ENCODE measurements around the gene PCSK7. TPM values are rescaled to one million over a fixed set of nuclear protein-coding genes. Genes with fewer than 3 reads are reported as not detected.
A peak's percentile ranks its signal among the peaks of the same experiment; 100 is the strongest.

The PCSK7 gene
- polyA plus RNA-seq, 1 donor (not counting 4 experiments of a cell fraction or from before 2014, with no cell fraction given): 32.9 TPM

DNA sequence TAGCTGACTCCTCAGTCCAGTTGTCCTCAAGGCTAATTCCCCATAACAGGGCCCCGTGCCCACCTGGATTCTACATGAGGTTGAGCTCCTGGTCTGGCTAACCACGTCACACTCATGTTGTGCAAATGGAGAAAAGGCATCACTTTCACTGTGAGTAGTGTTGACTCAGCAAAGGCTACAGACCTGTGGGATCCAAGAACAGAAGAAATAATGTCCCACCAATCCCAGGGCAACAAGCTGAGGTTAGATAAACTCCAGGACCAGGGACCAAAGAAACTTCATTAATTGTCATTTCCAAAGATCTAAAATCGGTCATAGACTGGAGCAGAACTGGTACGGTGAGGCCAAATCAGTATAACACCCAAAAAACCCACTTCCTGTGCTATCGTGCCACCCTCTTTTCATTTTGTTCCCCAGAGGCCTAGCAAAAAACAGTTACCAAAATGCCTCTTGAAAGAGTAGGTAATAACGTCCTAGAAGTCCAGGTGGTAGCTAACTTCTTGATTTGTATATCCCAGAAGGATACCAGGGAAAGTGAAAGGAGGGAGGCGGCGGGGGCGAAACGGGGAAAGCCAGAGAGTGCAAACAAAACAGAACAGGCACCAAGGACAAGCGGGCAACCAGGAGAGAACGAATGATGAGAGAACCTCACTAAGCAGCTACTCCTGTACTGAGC is 1.4 kb downstream of the PCSK7 start:
- FAIRE-seq (peak; percentile 20), DNase-seq (ENCODE audit: low read depth, low spot score) (no peak)
- H3K36me3 ChIP-seq (ENCODE audit: control insufficient read depth in 2 of 2, extremely low read depth in 1 of 2, insufficient read depth in 2 of 2, low read length in 2 of 2): peaks cover 22 to 40% of the 10 kb centered on the region in 2 experiments
- H3K9me1 ChIP-seq (ENCODE audit: control insufficient read depth, extremely low read depth, insufficient read depth, low read length): no peaks in the 10 kb centered on the region
- peak overlapping the region; percentile 83 to 97 (median 86) for H3K4me3 ChIP-seq (ENCODE audit: control insufficient read depth in 2 of 3, extremely low read depth in 1 of 3, insufficient read depth in 2 of 3, low read depth in 1 of 3, low read length in 3 of 3)
- H3K9ac ChIP-seq (ENCODE audit: control insufficient read depth, extremely low read depth, insufficient read depth, low read length): peak overlapping the region; percentile 83
- TF ChIP-seq, protein P1, sequence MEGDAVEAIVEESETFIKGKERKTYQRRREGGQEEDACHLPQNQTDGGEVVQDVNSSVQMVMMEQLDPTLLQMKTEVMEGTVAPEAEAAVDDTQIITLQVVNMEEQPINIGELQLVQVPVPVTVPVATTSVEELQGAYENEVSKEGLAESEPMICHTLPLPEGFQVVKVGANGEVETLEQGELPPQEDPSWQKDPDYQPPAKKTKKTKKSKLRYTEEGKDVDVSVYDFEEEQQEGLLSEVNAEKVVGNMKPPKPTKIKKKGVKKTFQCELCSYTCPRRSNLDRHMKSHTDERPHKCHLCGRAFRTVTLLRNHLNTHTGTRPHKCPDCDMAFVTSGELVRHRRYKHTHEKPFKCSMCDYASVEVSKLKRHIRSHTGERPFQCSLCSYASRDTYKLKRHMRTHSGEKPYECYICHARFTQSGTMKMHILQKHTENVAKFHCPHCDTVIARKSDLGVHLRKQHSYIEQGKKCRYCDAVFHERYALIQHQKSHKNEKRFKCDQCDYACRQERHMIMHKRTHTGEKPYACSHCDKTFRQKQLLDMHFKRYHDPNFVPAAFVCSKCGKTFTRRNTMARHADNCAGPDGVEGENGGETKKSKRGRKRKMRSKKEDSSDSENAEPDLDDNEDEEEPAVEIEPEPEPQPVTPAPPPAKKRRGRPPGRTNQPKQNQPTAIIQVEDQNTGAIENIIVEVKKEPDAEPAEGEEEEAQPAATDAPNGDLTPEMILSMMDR (optimal IDR thresholded peaks at IDR 0.05 in 1 of 3, IDR thresholded peaks at IDR 0.05 in 1 of 3, conservative IDR thresholded peaks at IDR 0.05 in 1 of 3; ENCODE audit: extremely low read depth in 1 of 3, insufficient read depth in 2 of 3, low read length in 3 of 3): no peak
- TF ChIP-seq EZH2 (IDR thresholded peaks at IDR 0.05; ENCODE audit: low read length): no peak
- no peaks in the 10 kb centered on the region for H3K9me3 ChIP-seq (ENCODE audit: control insufficient read depth, low read depth, low read length)
- H3K4me2 ChIP-seq (ENCODE audit: control insufficient read depth, extremely low read depth, insufficient read depth, low read depth, low read length): peak overlapping the region; percentile 82
- no peak overlapping the region for H2AFZ ChIP-seq (ENCODE audit: control insufficient read depth, low read length)
- H4K20me1 ChIP-seq (ENCODE audit: control insufficient read depth, extremely low read depth, insufficient read depth, low read length): no peaks in the 10 kb centered on the region
- H3K4me1 ChIP-seq (ENCODE audit: control insufficient read depth, extremely low read depth, insufficient read depth, low read length): peaks cover 20% of the 10 kb centered on the region
- dilution Hi-C loops (cut with MboI; ENCODE audit: extremely low pct_ligation_motif_present, low sequenced_read_pairs): no loop called here
- H3K79me2 ChIP-seq (ENCODE audit: control insufficient read depth, insufficient read depth, low read length): peaks cover 43% of the 10 kb centered on the region
- H3K27me3 ChIP-seq (ENCODE audit: control insufficient read depth, extremely low read depth, insufficient read depth, low read length): no peaks in the 10 kb centered on the region
- peak overlapping the region; percentile 86 for H3K27ac ChIP-seq (ENCODE audit: control insufficient read depth, insufficient read depth, low read length)

DNA sequence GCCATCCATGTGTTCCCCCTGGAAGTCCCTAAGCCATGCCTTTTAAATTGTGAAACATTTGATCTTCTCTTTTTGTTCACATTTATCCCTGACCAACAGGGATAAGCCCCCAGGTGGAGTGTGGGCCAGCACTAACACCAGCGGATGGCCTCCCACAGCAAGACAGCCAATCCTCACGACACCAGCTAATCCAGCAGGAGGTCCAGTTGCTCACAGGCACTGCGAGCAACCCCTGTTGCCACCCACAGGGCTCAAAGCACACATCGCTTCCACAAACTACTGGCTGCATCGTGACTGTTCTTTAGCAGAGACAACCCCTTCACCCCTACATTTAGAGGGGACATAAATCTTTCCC is 2.0 kb downstream of the PCSK7 start:
- no peak overlapping the region for H3K4me2 ChIP-seq (ENCODE audit: control insufficient read depth, extremely low read depth, insufficient read depth, low read depth, low read length)
- H3K36me3 ChIP-seq (ENCODE audit: control insufficient read depth in 2 of 2, extremely low read depth in 1 of 2, insufficient read depth in 2 of 2, low read length in 2 of 2): peaks cover 23 to 42% of the 10 kb centered on the region in 2 experiments
- no peak for DNase-seq (ENCODE audit: low read depth, low spot score)

More for the DNA sequence above, 2.0 kb downstream of the PCSK7 start:
- FAIRE-seq: no peak
- H3K9me3 ChIP-seq (ENCODE audit: control insufficient read depth, low read depth, low read length): no peaks in the 10 kb centered on the region
- no peaks in the 10 kb centered on the region for H3K9me1 ChIP-seq (ENCODE audit: control insufficient read depth, extremely low read depth, insufficient read depth, low read length)
- H3K27me3 ChIP-seq (ENCODE audit: control insufficient read depth, extremely low read depth, insufficient read depth, low read length): no peaks in the 10 kb centered on the region
- dilution Hi-C loops (cut with MboI; ENCODE audit: extremely low pct_ligation_motif_present, low sequenced_read_pairs): no loop called here
- H3K4me3 ChIP-seq (ENCODE audit: control insufficient read depth in 2 of 3, extremely low read depth in 1 of 3, insufficient read depth in 2 of 3, low read depth in 1 of 3, low read length in 3 of 3): no peak overlapping the region
- H3K27ac ChIP-seq (ENCODE audit: control insufficient read depth, insufficient read depth, low read length): no peak overlapping the region
- peaks cover 43% of the 10 kb centered on the region for H3K79me2 ChIP-seq (ENCODE audit: control insufficient read depth, insufficient read depth, low read length)
- no peak overlapping the region for H3K9ac ChIP-seq (ENCODE audit: control insufficient read depth, extremely low read depth, insufficient read depth, low read length)
- H4K20me1 ChIP-seq (ENCODE audit: control insufficient read depth, extremely low read depth, insufficient read depth, low read length): no peaks in the 10 kb centered on the region
- no peak overlapping the region for H2AFZ ChIP-seq (ENCODE audit: control insufficient read depth, low read length)
- H3K4me1 ChIP-seq (ENCODE audit: control insufficient read depth, extremely low read depth, insufficient read depth, low read length): peaks cover 20% of the 10 kb centered on the region
- TF ChIP-seq EZH2 (IDR thresholded peaks at IDR 0.05; ENCODE audit: low read length): no peak
- TF ChIP-seq, protein P1 (optimal IDR thresholded peaks at IDR 0.05 in 1 of 3, IDR thresholded peaks at IDR 0.05 in 1 of 3, conservative IDR thresholded peaks at IDR 0.05 in 1 of 3; ENCODE audit: extremely low read depth in 1 of 3, insufficient read depth in 2 of 3, low read length in 3 of 3): no peak

Measured in keratinocyte (primary cell).